Stimulated activated CD4-positive, alpha-beta T cell treated with anti-CD3 and anti-CD28 coated beads, Interleukin-12 subunit alpha, Interleukin-12 subunit beta, amount 100 ng/mL, for 24 hours (primary cell): Measurements from ENCODE around the gene MOAP1.
"Not testable (repeated sequence)": the region's sequence is repeated elsewhere in the genome, so short reads cannot be mapped to it uniquely, and the experiment has no call there.

Experiments
- DNase-seq, 2 experiments: peaks; one replicate each; pipeline ENCODE4 v3.0.0-alpha.2; 2020; ENCODE audit warnings: low read depth in 2 of 2

The MOAP1 gene

DNA sequence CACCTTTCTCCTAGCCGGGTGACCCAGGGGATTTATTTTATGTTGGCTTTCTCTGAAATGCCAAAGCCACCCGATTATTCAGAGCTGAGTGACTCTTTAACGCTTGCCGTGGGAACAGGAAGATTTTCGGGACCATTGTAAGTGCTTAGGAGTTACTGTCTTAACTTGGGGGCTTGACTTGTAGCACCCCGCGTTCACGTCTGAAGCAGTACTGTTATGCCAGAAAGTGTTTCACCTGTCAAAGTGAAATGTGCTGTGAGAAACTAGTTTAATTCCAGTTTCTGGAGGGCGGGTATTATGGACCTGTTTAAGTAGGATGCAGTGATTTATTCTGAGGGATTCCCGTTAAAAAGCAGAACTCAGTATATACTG lies 638 bp upstream of the MOAP1 start:
- no peak for DNase-seq

DNA sequence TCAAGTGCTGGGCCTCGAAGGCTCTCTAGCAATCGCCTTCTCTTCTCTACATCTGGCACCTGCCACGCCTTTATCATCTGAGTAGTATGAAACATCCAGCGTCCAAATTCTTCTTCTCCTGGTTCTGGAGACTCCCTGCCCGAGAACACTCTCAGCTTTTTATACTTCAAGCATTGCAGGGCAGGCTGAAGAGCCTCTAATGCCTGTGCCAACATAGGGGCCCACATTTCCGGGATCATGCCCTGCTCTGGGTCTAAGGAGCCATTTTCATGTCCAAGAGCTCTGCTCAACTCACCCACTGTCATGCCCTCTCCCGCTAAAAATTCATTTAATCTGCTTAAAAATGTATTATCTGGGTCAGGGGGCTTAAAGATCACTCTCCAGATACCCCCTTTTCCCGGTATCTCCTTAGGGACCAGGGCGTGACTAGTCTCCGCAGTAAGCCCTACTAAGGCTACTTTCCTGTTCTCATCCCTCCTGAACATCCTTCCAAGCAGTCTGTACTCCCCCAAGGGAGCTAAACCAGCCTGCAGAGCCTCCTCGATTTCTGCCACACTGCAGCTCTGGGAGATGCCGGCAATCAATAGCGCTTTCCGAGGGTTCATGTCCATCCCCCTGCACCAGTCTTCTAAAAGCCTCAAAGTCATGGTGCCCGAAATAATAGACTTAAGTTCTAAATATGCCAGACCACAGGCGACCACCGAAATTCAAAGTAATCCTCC lies 940 bp downstream of the MOAP1 start:
- DNase-seq = no peak

DNA sequence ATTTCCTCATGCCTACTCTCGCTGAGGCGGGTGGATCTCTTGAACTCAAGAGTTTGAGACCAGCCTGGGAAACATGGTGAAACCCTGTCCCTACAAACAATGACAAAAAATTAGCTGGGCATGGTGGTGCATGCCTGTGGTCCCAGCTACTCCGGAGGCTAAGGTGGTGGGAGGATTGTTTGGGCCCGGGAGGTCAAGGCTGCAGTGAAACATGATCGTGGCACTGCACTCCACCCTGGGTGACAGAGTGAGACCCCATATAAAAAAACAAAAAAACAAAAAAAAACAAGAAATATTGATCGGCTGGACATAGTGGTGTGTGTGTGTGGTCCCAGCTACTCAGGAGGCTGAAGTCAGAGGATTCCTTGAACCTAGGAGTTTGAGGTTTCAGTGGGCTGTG lies 9.2 kb downstream of the MOAP1 start:
- DNase-seq = no peak

- not testable (repeated sequence) for DNase-seq
Measured at GRCh38 chr14:93174731-93175130, 10.0 kb downstream of the MOAP1 start.

DNA sequence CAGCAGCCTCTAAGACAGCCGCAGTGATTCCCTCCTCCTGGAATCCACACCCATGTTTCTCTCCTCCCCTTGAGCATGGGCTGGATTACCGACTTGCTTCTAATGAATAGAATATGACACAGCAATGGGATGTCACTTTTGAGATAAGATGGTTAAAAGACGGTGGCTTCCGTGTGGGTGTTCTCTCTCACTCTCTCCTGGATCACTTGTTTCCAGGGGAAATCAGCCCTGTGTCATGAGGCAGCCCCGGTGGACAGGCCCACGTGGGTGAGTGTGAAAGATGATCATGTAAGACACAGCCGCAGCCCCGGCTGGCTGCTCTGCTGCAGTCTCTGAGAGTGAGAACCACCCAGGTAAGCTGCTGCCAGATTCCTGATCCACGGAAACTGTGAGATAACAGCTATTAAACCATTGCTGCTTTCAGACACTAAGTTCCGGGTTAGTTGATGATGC lies 10.7 kb downstream of the MOAP1 start:
- DNase-seq = no peak

DNA sequence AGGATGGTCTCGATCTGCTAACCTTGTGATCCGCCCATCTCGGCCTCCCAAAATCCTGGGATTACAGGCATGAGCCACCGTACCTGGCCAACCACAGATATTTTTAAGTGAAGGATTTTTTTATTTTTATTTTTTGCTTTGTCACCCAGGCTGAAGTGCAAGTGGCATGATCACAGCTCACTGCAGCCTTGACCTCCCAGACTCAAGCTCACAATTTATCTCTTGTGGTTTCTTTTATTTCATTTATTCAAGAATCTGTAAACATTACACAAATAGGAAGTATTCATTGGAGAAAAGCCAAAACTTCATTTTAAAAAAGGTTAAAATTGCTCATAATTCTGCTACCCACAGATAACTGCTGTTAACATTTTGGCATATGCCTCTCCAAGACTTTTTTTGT lies 13.3 kb downstream of the MOAP1 start:
- DNase-seq = no peak

- DNase-seq = not testable (repeated sequence)
Measured at GRCh38 chr14:93170141-93170540, 14.6 kb downstream of the MOAP1 start.

DNA sequence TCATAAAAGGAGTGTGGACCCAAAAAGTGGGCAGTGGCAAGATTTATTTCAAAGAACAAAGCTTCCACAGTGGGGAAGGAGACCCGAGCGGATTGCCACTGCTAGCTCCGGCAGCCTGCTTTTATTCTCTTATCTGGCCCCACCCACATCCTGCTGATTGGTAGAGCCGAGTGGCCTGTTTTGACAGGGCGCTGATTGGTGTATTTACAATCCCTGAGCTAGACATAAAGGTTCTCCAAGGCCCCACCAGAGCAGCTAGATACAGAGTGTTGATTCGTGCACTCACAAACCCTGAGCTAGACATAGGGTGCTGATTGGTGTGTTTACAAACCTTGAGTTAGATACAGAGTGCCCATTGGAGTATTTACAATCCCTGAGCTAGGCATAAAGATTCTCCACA lies 15.1 kb downstream of the MOAP1 start:
- DNase-seq = not testable (repeated sequence)

DNA sequence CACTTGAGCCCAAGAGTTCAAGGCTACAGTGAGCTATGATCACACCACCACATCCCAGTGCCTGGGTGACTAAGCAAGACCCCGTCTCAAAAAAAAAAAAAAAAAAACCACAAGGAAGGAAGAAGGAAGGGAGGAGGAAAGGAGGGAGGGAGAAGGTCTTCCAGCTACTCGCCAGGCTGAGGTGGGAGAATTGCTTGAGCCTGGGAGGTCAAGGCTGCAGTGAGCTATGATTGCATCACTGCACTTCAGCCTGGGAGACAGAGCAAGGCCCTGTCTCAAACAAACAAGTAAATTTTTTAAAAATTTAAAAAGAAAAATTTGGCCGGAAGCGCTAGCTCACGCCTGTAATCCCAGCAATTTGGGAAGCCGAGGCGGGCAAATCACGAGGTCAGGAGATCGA lies 16.1 kb downstream of the MOAP1 start:
- not testable (repeated sequence) for DNase-seq

DNA sequence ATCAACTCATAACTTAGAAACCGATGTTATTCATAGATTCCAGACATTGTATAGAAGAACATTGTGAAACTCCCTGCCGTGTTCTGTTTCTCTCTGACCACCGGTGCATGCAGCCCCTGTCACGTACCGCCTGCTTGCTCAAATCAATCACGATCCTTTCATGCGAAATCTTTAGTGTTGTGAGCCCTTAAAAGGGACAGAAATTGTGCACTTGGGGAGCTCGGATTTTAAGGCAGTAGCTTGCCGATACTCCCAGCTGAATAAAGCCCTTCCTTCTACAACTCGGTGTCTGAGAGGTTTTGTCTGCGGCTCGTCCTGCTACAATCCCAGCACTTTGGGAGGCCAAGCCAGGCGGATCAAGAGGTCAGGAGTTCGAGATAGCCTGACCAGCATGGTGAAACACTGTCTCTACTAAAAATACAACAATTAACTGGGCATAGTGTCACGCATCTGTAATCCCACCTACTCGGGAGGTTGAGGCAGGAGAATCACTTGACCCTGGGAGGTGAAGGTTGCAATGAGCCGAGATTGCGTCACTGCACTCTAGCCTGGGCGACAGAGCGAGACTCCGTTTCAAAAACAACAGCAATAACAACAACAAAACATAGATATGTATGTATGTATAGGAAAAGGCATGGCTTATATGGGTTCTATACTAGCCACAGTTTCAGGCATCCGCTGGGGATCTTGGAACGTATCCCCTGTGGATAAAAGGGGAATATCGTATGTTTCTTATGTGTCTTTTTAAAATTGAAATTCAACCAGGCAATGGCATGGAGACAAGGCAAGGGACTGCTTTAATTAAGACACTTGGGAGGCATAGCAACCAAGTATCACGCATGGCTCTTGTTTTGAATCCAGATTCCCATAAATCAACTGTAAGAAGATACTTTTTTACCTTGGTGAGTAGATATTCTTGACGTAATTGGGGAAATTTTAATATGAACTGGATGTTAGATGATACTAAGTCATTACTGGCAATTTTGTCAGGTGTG lies 19.1 kb downstream of the MOAP1 start:
- not testable (repeated sequence) for DNase-seq

DNA sequence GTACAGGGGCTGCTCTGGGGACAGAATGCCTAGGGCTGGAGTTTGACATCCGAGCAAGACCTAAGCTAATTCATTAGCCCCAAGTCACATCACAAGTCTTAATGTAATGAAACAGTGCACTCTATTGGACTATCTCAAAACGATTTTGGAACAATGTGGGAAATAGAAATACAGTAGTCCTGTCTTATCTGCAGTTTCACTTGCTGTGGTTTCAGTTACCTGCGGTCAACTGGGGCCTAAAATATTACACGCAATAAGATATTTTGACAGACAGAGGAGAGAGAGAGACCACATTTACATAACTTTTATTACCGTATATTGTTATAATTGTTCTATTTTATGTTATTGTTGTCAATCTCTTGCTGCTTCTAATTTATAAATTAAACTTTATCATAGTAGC lies 21.1 kb downstream of the MOAP1 start:
- DNase-seq = no peak

GRCh38 chr14:93161411-93161940 lies 23.2 kb downstream of the MOAP1 start:
- no peak for DNase-seq

GRCh38 chr14:93160353-93160801 lies 24.3 kb downstream of the MOAP1 start:
- DNase-seq = no peak

DNA sequence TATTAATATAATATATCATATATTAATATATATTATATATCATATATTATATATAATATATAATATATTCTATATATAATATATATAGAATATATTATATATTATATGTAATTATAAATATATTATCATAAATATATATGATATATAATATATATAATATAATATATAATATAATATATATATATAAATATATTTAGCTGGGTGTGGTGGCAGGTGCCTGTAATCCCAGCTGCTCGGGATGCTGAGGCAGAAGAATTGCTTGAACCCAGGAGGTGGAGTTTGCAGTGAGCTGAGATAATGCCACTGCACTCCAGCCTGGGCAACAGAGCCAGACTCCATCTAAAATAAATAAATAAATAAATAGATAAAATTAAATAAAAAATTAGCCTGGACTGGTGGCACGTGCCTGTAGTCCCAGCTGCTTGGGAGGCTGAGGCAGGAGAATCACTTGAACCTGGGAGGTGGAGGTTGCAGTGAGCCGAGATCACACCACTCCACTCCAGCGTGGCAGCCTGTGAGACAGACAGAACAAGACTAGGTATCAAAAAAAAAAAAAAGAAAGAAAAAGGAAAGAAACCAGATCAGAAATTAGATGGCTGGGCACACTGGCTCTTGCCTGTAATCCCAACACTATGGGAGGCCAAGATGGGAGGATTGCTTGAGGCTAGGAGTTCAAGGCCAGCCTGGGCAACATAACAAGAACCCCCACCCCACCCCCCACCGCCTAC lies 24.9 kb downstream of the MOAP1 start:
- DNase-seq = not testable (repeated sequence)

DNA sequence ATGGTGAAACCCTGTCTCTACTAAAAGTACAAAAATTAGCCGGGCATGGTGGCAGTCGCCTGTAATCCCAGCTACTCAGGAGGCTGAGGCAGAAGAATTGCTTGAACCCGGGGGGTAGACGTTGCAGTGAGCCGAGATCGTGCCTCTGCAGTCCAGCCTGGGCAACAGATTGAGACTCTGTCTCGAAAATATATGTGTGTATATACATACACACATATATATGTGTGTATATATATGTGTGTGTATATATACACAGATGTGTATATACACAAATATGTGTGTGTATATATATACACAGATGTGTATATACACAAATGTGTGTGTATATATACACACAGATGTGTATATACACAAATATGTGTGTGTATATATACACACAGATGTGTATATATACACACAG lies 26.3 kb downstream of the MOAP1 start:
- not testable (repeated sequence) for DNase-seq

DNA sequence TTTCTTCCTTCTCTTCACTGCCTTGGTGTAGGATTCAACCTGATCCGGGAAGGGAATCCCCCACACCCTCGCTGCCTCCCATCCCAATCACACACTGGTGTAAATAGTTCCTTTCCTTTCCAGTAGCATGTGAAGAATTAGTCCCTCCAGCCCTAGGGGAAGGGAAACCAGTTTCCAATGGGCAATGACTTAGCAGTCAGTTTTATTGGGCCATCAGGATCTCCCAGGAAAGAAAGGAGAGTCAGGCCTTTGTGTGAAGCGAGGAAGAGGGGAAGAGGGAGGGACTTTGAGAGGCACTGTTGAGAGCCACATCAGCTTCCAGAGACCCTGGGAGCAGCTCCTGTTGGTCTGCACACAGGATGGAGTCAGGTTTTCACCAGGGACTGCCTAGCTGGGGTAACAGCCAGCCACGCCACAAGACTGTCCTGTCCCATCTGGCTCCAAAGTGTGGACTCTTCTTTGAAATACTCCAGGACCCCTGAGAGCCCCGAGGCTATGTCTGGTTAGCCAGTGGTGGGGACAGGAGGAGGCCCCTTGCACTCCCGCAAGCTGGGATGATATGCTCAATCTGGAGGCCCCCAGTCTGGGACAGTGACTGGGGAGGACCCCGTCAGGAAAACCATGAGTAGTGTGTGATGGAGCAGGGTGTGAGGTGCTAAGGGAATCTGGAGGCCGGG lies 27.9 kb downstream of the MOAP1 start:
- DNase-seq = no peak

- DNase-seq = no peak
Measured at GRCh38 chr14:93155667-93156066, 29.0 kb downstream of the MOAP1 start.

DNA sequence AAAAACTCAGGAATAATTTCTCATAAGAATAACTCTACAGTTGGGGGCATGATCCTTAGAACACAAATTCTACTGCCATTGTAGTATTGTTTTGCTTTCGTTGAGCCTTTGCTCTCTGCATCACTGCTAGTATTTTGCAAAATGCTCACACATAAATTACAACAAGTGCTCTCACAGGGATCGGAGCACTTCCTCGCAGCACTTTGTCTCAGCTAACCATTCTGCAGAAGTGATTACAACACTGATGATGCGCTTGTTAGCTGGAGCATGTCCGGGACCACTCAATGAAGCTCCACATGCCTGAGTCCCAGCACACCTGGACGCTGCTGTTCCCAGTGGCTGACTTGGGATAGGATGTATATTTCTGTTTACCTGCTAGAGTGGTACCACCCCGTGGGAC lies 31.6 kb downstream of the MOAP1 start:
- DNase-seq = no peak

GRCh38 chr14:93150227-93151208 lies 34.2 kb downstream of the MOAP1 start:
- no peak for DNase-seq

DNA sequence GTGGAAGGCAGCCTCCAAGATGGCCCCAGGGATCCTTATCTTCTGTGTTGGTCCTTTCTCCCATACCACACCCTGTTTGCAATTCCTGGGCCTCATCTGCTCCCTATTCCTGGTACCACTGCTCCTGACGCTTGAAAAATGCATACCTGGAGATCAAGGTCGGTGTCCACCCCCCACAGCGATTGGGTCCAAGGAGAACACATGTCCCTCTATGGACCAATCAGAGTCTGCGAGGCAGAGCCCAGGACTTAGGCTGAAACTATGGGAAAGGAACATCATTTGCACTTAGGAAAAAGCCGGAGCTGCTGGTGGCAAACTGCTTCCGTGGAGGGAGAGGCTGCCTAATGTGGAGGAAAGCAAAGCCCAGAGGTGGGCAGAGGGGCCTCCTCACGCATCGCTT lies 35.7 kb downstream of the MOAP1 start:
- no peak for DNase-seq
